Uterus (tissue), 4 donors: Measurements from ENCODE around the gene XPC. TPM values are rescaled to one million over a fixed set of nuclear protein-coding genes. Genes with fewer than 3 reads are reported as not detected.

Source experiments
- DNase-seq, 2 donors: peaks; one replicate each; pipeline ENCODE4 v3.0.0-alpha.2; 2019 to 2020
- H3K27ac ChIP-seq, 2 donors: fragments of 200-600 bp; sonication (generic); 1 replicate in 1 of 2; 2 replicates in 1 of 2; pipeline ENCODE4 v1.5.1; 2016 to 2018
- H3K27me3 ChIP-seq, 2 donors: fragments of 200-600 bp; sonication (generic); one replicate each; pipeline ENCODE4 v1.5.1; 2018 to 2019; ENCODE audit warnings: control low read depth in 1 of 2
- H3K36me3 ChIP-seq, 2 donors: fragments of 200-600 bp; sonication (generic); one replicate each; pipeline ENCODE4 v1.5.1; 2019; ENCODE audit warnings: control low read depth in 1 of 2
- H3K4me1 ChIP-seq, 2 donors: fragments of 200-600 bp; sonication (generic); one replicate each; pipeline ENCODE4 v1.5.1; 2018 to 2019; ENCODE audit warnings: control low read depth in 1 of 2
- H3K4me3 ChIP-seq, 2 donors: fragments of 200-600 bp; sonication (generic); 1 replicate in 1 of 2; 2 replicates in 1 of 2; pipeline ENCODE4 v1.5.1; 2018 to 2019; ENCODE audit warnings: mild to moderate bottlenecking in 1 of 2
- H3K9me3 ChIP-seq, 2 donors: fragments of 200-600 bp; sonication (generic); one replicate each; pipeline ENCODE4 v1.5.1; 2019; ENCODE audit warnings: control low read depth in 1 of 2
- POLR2A ChIP-seq, 2 donors: fragments of 450-650 bp; IDR thresholded peaks; one replicate each; pipeline ENCODE4 v1.6.1; 2016; ENCODE audit warnings: antibody characterized with exemption in 2 of 2, mild to moderate bottlenecking in 1 of 2, moderate library complexity in 1 of 2
- intact Hi-C: fragments of 100-400 bp; cut with DNase I; formaldehyde crosslinking; loops from one replicate; pipeline ENCODE4 v1.15.1; 2023; ENCODE audit warnings: low total_unique reads
- total RNA-seq, 4 donors: library from RNA; depleted of rRNA in 3 of 4; stranded (reverse); fragments of >200 nt in 3 of 4; gene quantifications; one replicate each; pipeline versions ENCODE4 v1.1.0 to v1.2.4, GENCODE V29; 2014 to 2023
- TF ChIP-seq, protein P1 (sequence below), 4 experiments: fragments of 200-600 bp in 2 of 4; fragments of 450-650 bp in 2 of 4; sonication (generic) in 2 of 4; IDR thresholded peaks; one replicate each; pipeline ENCODE4 v1.5.1; 2016 to 2019; ENCODE audit warnings: antibody characterized with exemption in 4 of 4, mild to moderate bottlenecking in 2 of 4, moderate library complexity in 1 of 4
- donor health status: DM: yes; HTN: yes; CAD: no.

The XPC gene
- total RNA-seq, 4 donors from 2014 or later, result 15.3 to 85.8 (median 48.5) TPM

DNA sequence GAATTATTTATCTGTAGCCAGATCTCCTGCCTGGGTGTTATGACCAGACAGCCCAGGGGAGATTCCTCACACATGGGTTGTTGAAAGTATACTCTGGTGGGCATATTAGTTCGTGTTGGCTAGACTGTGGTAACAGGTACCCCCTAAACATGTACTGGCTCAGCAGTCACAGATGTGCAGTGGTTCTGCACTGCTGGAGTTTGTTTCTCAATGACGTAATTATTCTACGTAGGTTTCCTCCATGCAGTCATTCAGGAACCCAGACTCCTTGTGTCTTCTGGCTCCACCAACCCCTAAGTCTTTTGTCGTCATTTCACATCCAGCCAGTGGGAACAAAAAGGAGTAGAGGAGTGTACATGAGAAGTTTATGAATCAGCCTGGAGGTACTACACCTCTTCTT lies 16.5 kb upstream of the XPC start:
- H3K36me3 ChIP-seq, result no peaks in the 10 kb centered on the region
- H3K27me3 ChIP-seq, result no peaks in the 10 kb centered on the region
- no peaks in the 10 kb centered on the region for H3K4me1 ChIP-seq
- H3K27ac ChIP-seq, result no peak overlapping the region
- H3K4me3 ChIP-seq, result no peak overlapping the region
- TF ChIP-seq, protein P1, sequence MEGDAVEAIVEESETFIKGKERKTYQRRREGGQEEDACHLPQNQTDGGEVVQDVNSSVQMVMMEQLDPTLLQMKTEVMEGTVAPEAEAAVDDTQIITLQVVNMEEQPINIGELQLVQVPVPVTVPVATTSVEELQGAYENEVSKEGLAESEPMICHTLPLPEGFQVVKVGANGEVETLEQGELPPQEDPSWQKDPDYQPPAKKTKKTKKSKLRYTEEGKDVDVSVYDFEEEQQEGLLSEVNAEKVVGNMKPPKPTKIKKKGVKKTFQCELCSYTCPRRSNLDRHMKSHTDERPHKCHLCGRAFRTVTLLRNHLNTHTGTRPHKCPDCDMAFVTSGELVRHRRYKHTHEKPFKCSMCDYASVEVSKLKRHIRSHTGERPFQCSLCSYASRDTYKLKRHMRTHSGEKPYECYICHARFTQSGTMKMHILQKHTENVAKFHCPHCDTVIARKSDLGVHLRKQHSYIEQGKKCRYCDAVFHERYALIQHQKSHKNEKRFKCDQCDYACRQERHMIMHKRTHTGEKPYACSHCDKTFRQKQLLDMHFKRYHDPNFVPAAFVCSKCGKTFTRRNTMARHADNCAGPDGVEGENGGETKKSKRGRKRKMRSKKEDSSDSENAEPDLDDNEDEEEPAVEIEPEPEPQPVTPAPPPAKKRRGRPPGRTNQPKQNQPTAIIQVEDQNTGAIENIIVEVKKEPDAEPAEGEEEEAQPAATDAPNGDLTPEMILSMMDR (IDR thresholded peaks at IDR 0.05), result no peak
- no peak for TF ChIP-seq POLR2A (IDR thresholded peaks at IDR 0.05)
- H3K9me3 ChIP-seq, result no peaks in the 10 kb centered on the region
- no peak for DNase-seq
- intact Hi-C loops, result no loop called here

DNA sequence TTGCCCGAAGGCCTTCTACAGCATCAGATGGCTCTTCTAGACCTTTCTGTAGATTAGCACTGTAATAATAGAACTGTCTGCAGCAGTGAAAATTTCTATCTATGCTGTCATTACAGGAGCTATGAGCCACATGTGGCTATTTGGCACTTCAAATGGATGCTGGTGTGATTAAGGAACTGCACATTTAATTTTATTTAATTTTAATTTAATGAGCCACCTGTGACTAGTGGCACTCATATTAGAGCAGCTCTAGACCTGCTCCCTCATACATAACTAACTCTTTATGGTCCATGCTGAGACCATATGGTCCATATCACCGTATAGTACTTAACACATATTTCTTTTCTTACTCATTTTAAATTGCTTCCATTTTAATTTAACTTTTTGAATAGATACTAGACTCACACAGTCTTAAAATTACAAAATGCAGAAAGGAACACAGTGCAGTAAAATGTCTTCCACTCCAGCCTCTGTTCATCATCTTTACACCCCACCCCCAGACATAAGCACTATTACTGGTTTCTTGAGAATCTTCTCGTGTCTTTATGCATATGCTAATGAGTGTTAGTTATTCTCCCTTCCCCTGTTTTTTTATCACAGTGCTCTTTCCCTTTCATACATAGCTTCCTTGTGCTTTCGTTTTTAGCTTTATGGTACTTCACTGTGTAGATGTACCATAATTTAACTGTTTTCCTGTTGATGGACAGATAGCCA lies 9.8 kb upstream of the XPC start:
- no peak overlapping the region for H3K4me3 ChIP-seq
- intact Hi-C loops, result no loop called here
- H3K27me3 ChIP-seq, result no peaks in the 10 kb centered on the region
- no peak for DNase-seq
- no peaks in the 10 kb centered on the region for H3K4me1 ChIP-seq
- no peak overlapping the region for H3K27ac ChIP-seq
- no peaks in the 10 kb centered on the region for H3K36me3 ChIP-seq
- no peaks in the 10 kb centered on the region for H3K9me3 ChIP-seq
- no peak for TF ChIP-seq POLR2A (IDR thresholded peaks at IDR 0.05)
- TF ChIP-seq, protein P1 (IDR thresholded peaks at IDR 0.05), result no peak

DNA sequence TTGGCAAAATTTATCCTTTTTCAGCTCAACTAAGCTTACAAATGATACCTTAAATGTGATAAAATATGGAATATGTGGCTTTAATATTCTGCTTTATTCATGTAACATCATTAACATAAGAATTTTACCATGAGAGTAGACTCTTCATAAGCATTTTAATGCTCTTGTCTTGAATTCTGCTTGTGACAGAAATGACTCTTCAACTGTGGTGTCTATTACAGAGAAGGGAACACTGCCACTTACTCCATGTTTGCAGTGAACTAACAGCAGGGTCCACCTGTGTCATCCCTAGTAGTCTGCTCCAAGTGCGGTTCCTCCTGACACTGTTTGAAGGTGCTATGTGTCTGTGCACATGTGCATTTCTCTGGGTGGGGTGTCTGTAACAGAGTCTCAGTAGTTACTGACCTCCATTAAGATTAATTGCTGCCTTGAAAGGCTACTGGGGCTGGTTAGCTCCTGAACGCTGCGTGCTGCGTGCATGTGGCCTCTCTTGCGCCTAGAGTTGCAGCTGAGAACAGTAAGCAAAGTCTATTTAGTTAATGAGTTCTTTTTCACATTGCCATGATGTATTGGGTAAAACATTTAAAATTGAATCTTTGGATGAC lies 8.6 kb upstream of the XPC start:
- Histone ChIP-seq H3K4me1 (no peaks in the 10 kb centered on the region), H3K27ac (no peak overlapping the region), H3K9me3 (no peaks in the 10 kb centered on the region), H3K4me3 (no peak overlapping the region), H3K27me3 (no peaks in the 10 kb centered on the region), H3K36me3 (no peaks in the 10 kb centered on the region)
- TF ChIP-seq POLR2A (IDR thresholded peaks at IDR 0.05), result no peak
- TF ChIP-seq, protein P1 (IDR thresholded peaks at IDR 0.05), result no peak
- DNase-seq, result no peak
- intact Hi-C loops, result no loop called here

DNA sequence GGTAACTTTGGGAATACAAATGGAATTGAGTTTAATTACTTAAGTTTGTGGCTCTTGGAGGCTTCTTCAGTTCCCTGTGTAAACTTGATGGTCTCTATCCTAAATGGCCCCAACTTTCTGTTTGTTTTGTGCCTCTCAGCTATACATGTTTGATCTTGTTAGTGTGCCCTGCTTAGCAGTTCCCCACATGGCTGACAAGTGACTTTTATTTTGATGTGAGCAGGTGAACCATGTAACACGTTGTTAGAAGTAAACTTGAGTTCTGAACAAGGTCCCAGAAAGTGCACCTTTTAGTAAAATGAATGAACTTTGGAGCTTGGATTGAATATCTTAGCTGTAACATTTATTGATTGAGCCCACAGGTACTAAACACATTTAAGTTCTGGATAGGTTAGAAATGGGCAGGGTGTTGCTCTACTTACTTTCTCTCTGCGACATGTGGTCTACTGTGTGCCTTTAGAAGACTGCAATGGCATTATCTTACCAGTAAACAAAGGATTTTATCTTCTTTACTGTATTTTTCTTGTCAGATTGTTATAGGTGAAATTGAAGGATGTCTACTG lies 4.7 kb upstream of the XPC start:
- H3K4me1 ChIP-seq, result no peaks in the 10 kb centered on the region
- no peak for DNase-seq
- intact Hi-C loops, result no loop called here
- no peaks in the 10 kb centered on the region for H3K36me3 ChIP-seq
- H3K9me3 ChIP-seq, result no peaks in the 10 kb centered on the region
- H3K27ac ChIP-seq, result no peak overlapping the region
- TF ChIP-seq, protein P1 (IDR thresholded peaks at IDR 0.05), result no peak
- TF ChIP-seq POLR2A (IDR thresholded peaks at IDR 0.05), result no peak
- H3K27me3 ChIP-seq, result no peaks in the 10 kb centered on the region
- no peak overlapping the region for H3K4me3 ChIP-seq

GRCh38 chr3:14181253-14181652 lies 2.9 kb upstream of the XPC start:
- TF ChIP-seq POLR2A (IDR thresholded peaks at IDR 0.05), result no peak
- TF ChIP-seq, protein P1 (IDR thresholded peaks at IDR 0.05), result no peak

More at GRCh38 chr3:14181253-14181652, 2.9 kb upstream of the XPC start:
- Histone ChIP-seq H3K4me3 (no peak overlapping the region), H3K27me3 (no peaks in the 10 kb centered on the region), H3K9me3 (no peaks in the 10 kb centered on the region), H3K27ac (no peak overlapping the region), H3K36me3 (no peaks in the 10 kb centered on the region), H3K4me1 (peaks cover 0 to 5% of the 10 kb centered on the region in 2 donors)
- no peak for DNase-seq
- intact Hi-C loops, result no loop called here
